Activated T-cell treated with anti-CD3 and anti-CD28 coated beads, Interleukin-2, amount 50 U/mL, for 72 hours (primary cell): Measurements from ENCODE around the gene ADCY6. TPM values are rescaled to one million over a fixed set of nuclear protein-coding genes. Genes with fewer than 3 reads are reported as not detected.

Experiments
- ATAC-seq, 2 donors: fragments of 150-1000 bp; cut with Tn5 transposase; replicated peaks in 1 of 2; 2 replicates each; pipeline ENCODE4 v1.10.0; 2021; ENCODE audit warnings: moderate library complexity in 2 of 2, mild to moderate bottlenecking in 1 of 2
- DNase-seq, 2 donors: peaks; one replicate each; pipeline ENCODE4 v3.0.0; 2021 to 2022; ENCODE audit warnings: mixed read lengths in 1 of 2
- H3K27ac Mint-ChIP-seq: one replicate; pipeline ENCODE4 v1.8.0; 2022; ENCODE audit warnings: mild to moderate bottlenecking, moderate library complexity, mixed read lengths
- H3K27me3 Mint-ChIP-seq: one replicate; pipeline ENCODE4 v1.8.0; 2022; ENCODE audit warnings: low read depth, mixed read lengths
- H3K36me3 Mint-ChIP-seq, 2 donors: one replicate each; pipeline ENCODE4 v1.8.0; 2022; ENCODE audit warnings: mixed read lengths in 2 of 2, mild to moderate bottlenecking in 1 of 2; ENCODE audit not compliant: insufficient read depth in 2 of 2
- H3K4me1 Mint-ChIP-seq: one replicate; pipeline ENCODE4 v1.8.0; 2022; ENCODE audit warnings: low read depth, mixed read lengths
- H3K4me3 Mint-ChIP-seq, 2 donors: one replicate each; pipeline ENCODE4 v1.8.0; 2022; ENCODE audit warnings: mild to moderate bottlenecking in 2 of 2, mixed read lengths in 2 of 2, moderate library complexity in 2 of 2
- H3K9me3 Mint-ChIP-seq, 2 donors: one replicate each; pipeline ENCODE4 v1.8.0; 2022; ENCODE audit warnings: mixed read lengths in 2 of 2
- total RNA-seq, 2 donors: library from RNA; stranded (reverse); gene quantifications; one replicate each; pipeline ENCODE4 v1.2.3, GENCODE V29; 2022

Gene ADCY6
- under 1 TPM; 0.67 to 0.79 TPM for total RNA-seq

GRCh38 chr12:48788854-48789775 lies at the start of gene ADCY6:
ADCY6 (minus strand) TSS chr12:48789089; CDS start chr12:48783434, 5,655 bp downstream.
- H3K27me3 Mint-ChIP-seq = peaks cover 55% of the 10 kb centered on the region
- peak; percentile 45 to 68 for ATAC-seq

GRCh38 chr12:48838048-48838447 lies 49.2 kb upstream of the ADCY6 start:
- Mint-ChIP-seq H3K9me3 (no peaks in the 10 kb centered on the region), H3K4me3 (no peak overlapping the region), H3K36me3 (peaks cover 12 to 25% of the 10 kb centered on the region in 2 donors), H3K4me1 (no peaks in the 10 kb centered on the region), H3K27me3 (no peaks in the 10 kb centered on the region), H3K27ac (no peak overlapping the region)
- no peak for DNase-seq
- ATAC-seq = no peak

More at GRCh38 chr12:48788854-48789775, at the start of gene ADCY6:
- H3K27ac Mint-ChIP-seq = no peak within 1 kb of the TSS
- H3K4me3 Mint-ChIP-seq = peak within 1 kb of the TSS; percentile 78 to 82
- peaks cover 5% of the 10 kb centered on the region for H3K4me1 Mint-ChIP-seq
- H3K36me3 Mint-ChIP-seq = no peaks in the 10 kb centered on the region
- DNase-seq = peak; percentile 19
- H3K9me3 Mint-ChIP-seq = no peaks in the 10 kb centered on the region

- no peak for ATAC-seq
- Mint-ChIP-seq H3K4me1 (no peaks in the 10 kb centered on the region), H3K27ac (peak overlapping the region; percentile 40), H3K9me3 (no peaks in the 10 kb centered on the region), H3K27me3 (no peaks in the 10 kb centered on the region), H3K4me3 (no peak overlapping the region), H3K36me3 (peaks cover 16 to 30% of the 10 kb centered on the region in 2 donors)
- DNase-seq = no peak
Observed at GRCh38 chr12:48832321-48833060, 43.6 kb upstream of the ADCY6 start.

- H3K36me3 Mint-ChIP-seq = peaks cover 13 to 30% of the 10 kb centered on the region in 2 donors
- H3K4me1 Mint-ChIP-seq = peaks cover under 1% of the 10 kb centered on the region
- no peaks in the 10 kb centered on the region for H3K9me3 Mint-ChIP-seq
- H3K27me3 Mint-ChIP-seq = no peaks in the 10 kb centered on the region
- no peak for DNase-seq
- no peak for ATAC-seq
- no peak overlapping the region for H3K27ac Mint-ChIP-seq
- no peak overlapping the region for H3K4me3 Mint-ChIP-seq
Observed at GRCh38 chr12:48831257-48831656, 42.4 kb upstream of the ADCY6 start.

- Mint-ChIP-seq H3K4me3 (no peak overlapping the region), H3K27me3 (no peaks in the 10 kb centered on the region), H3K27ac (peak overlapping the region; percentile 48), H3K4me1 (peaks cover 4% of the 10 kb centered on the region), H3K36me3 (peaks cover 11 to 23% of the 10 kb centered on the region in 2 donors), H3K9me3 (no peaks in the 10 kb centered on the region)
- no peak for ATAC-seq
- DNase-seq = no peak
Observed at GRCh38 chr12:48828841-48829575, 40.1 kb upstream of the ADCY6 start.

GRCh38 chr12:48828293-48828692 lies 39.4 kb upstream of the ADCY6 start:
- DNase-seq = no peak
- H3K27me3 Mint-ChIP-seq = no peaks in the 10 kb centered on the region
- H3K27ac Mint-ChIP-seq = no peak overlapping the region
- peaks cover 4% of the 10 kb centered on the region for H3K4me1 Mint-ChIP-seq
- ATAC-seq = no peak
- no peak overlapping the region for H3K4me3 Mint-ChIP-seq
- H3K36me3 Mint-ChIP-seq = peaks cover 9 to 19% of the 10 kb centered on the region in 2 donors
- H3K9me3 Mint-ChIP-seq = no peaks in the 10 kb centered on the region

GRCh38 chr12:48827513-48828096 lies 38.7 kb upstream of the ADCY6 start:
- H3K27ac Mint-ChIP-seq = no peak overlapping the region
- peaks cover 7 to 17% of the 10 kb centered on the region in 2 donors for H3K36me3 Mint-ChIP-seq
- DNase-seq (no peak), ATAC-seq (no peak)
- no peaks in the 10 kb centered on the region for H3K27me3 Mint-ChIP-seq
- H3K4me1 Mint-ChIP-seq = peaks cover 4% of the 10 kb centered on the region
- no peaks in the 10 kb centered on the region for H3K9me3 Mint-ChIP-seq
- no peak overlapping the region for H3K4me3 Mint-ChIP-seq

- Mint-ChIP-seq H3K27ac (no peak overlapping the region), H3K27me3 (no peaks in the 10 kb centered on the region), H3K36me3 (peaks cover 4 to 13% of the 10 kb centered on the region in 2 donors), H3K4me1 (peaks cover 4% of the 10 kb centered on the region), H3K9me3 (no peaks in the 10 kb centered on the region), H3K4me3 (no peak overlapping the region)
- ATAC-seq = no peak
- DNase-seq = no peak
Observed at GRCh38 chr12:48827026-48827425, 38.1 kb upstream of the ADCY6 start.

GRCh38 chr12:48826209-48826855 lies 37.4 kb upstream of the ADCY6 start:
- DNase-seq = no peak
- H3K4me3 Mint-ChIP-seq = no peak overlapping the region
- no peaks in the 10 kb centered on the region for H3K27me3 Mint-ChIP-seq
- no peak for ATAC-seq
- peaks cover 4 to 12% of the 10 kb centered on the region in 2 donors for H3K36me3 Mint-ChIP-seq
- H3K9me3 Mint-ChIP-seq = no peaks in the 10 kb centered on the region
- H3K27ac Mint-ChIP-seq = no peak overlapping the region
- H3K4me1 Mint-ChIP-seq = peaks cover 4% of the 10 kb centered on the region

GRCh38 chr12:48824905-48825304 lies 36.0 kb upstream of the ADCY6 start:
- Mint-ChIP-seq H3K4me1 (peaks cover 4% of the 10 kb centered on the region), H3K9me3 (no peaks in the 10 kb centered on the region), H3K4me3 (no peak overlapping the region), H3K36me3 (peaks cover 0 to 3% of the 10 kb centered on the region in 2 donors), H3K27me3 (no peaks in the 10 kb centered on the region), H3K27ac (no peak overlapping the region)
- DNase-seq (no peak), ATAC-seq (no peak)

- peak in 1 of 2 donors; percentile 51 for DNase-seq
- Mint-ChIP-seq H3K9me3 (no peaks in the 10 kb centered on the region), H3K27me3 (no peaks in the 10 kb centered on the region), H3K36me3 (peaks cover 0 to 3% of the 10 kb centered on the region in 2 donors), H3K4me3 (no peak overlapping the region), H3K4me1 (peaks cover 4% of the 10 kb centered on the region), H3K27ac (no peak overlapping the region)
- ATAC-seq = peak; percentile 14 to 79
Observed at GRCh38 chr12:48824112-48824511, 35.2 kb upstream of the ADCY6 start.

- Mint-ChIP-seq H3K27ac (no peak overlapping the region), H3K4me3 (no peak overlapping the region), H3K4me1 (peaks cover 4% of the 10 kb centered on the region), H3K36me3 (no peaks in the 10 kb centered on the region), H3K27me3 (no peaks in the 10 kb centered on the region), H3K9me3 (no peaks in the 10 kb centered on the region)
- no peak for ATAC-seq
- DNase-seq = no peak
Observed at GRCh38 chr12:48823281-48823680, 34.4 kb upstream of the ADCY6 start.
